CD14-positive monocyte (primary cell): Measurements from ENCODE around the gene SNX20. TPM values are rescaled to one million over a fixed set of nuclear protein-coding genes. Genes with fewer than 3 reads are reported as not detected.

Source experiments
- DNase-seq, 3 donors: peaks; one replicate each; pipeline ENCODE4 v3.0.0-alpha.2; 2011 to 2022
- H2AFZ ChIP-seq: 2 replicates; pipeline ENCODE4 v1.6.0; 2012; ENCODE audit warnings: mild to moderate bottlenecking, low read depth, low read length, inconsistent platforms; ENCODE audit not compliant: insufficient read depth, poor library complexity, severe bottlenecking
- H3K27ac ChIP-seq, 2 donors: 1 replicate in 1 of 2; 2 replicates in 1 of 2; pipeline ENCODE4 v1.5.1; 2012 to 2013; ENCODE audit warnings: low read length in 2 of 2, control low read depth in 1 of 2, inconsistent platforms in 1 of 2, low read depth in 1 of 2, mild to moderate bottlenecking in 1 of 2
- H3K27me3 ChIP-seq, 2 donors: one replicate each; pipeline versions ENCODE4 v1.6.0 to v1.6.1; 2011 to 2013; ENCODE audit warnings: low read length in 2 of 2; ENCODE audit not compliant: control insufficient read depth in 2 of 2, insufficient read depth in 2 of 2
- H3K36me3 ChIP-seq, 2 donors: replicated peaks in 1 of 2; 1 replicate in 1 of 2; 2 replicates in 1 of 2; pipeline versions ENCODE4 v1.5.1 to v1.6.1; 2012 to 2013; ENCODE audit warnings: low read length in 2 of 2, control low read depth in 1 of 2, inconsistent platforms in 1 of 2, mild to moderate bottlenecking in 1 of 2; ENCODE audit not compliant: insufficient read depth in 2 of 2, control insufficient read depth in 1 of 2
- H3K4me1 ChIP-seq, 2 donors: 1 replicate in 1 of 2; 2 replicates in 1 of 2; pipeline versions ENCODE4 v1.5.1 to v1.6.1; 2012 to 2013; ENCODE audit warnings: low read length in 2 of 2, control low read depth in 1 of 2, inconsistent platforms in 1 of 2, mild to moderate bottlenecking in 1 of 2, moderate library complexity in 1 of 2; ENCODE audit not compliant: insufficient read depth in 2 of 2, control insufficient read depth in 1 of 2
- H3K4me2 ChIP-seq: replicated peaks from 2 replicates; pipeline ENCODE3; 2012; ENCODE audit warnings: low read length, moderate library complexity, mild to moderate bottlenecking; ENCODE audit not compliant: poor library complexity, severe bottlenecking; ENCODE audit errors: extremely low read depth
- H3K4me3 ChIP-seq, 3 experiments: fragments of 200-600 bp in 1 of 3; sonication (generic) in 1 of 3; replicated peaks in 1 of 3; 1 replicate in 2 of 3; 2 replicates in 1 of 3; pipeline ENCODE4 v1.5.1; 2011 to 2013; ENCODE audit warnings: low read length in 3 of 3, mild to moderate bottlenecking in 3 of 3, control low read depth in 2 of 3, low read depth in 2 of 3, inconsistent platforms in 1 of 3, moderate library complexity in 1 of 3
- H3K79me2 ChIP-seq: 2 replicates; pipeline ENCODE4 v1.6.0; 2012; ENCODE audit warnings: mild to moderate bottlenecking, control low read depth, inconsistent platforms, low read length, moderate library complexity; ENCODE audit not compliant: insufficient read depth
- H3K9ac ChIP-seq: 2 replicates; pipeline ENCODE4 v1.6.0; 2017; ENCODE audit warnings: low read length, mild to moderate bottlenecking; ENCODE audit not compliant: insufficient read depth, poor library complexity, severe bottlenecking
- H3K9me3 ChIP-seq, 2 donors: replicated peaks in 1 of 2; 1 replicate in 1 of 2; 2 replicates in 1 of 2; pipeline versions ENCODE4 v1.5.1 to v1.6.1; 2012 to 2013; ENCODE audit warnings: low read length in 2 of 2, control low read depth in 1 of 2; ENCODE audit not compliant: control insufficient read depth in 1 of 2, insufficient read depth in 1 of 2
- H4K20me1 ChIP-seq: 2 replicates; pipeline ENCODE4 v1.6.0; 2012; ENCODE audit warnings: mild to moderate bottlenecking, low read length, control low read depth, moderate library complexity; ENCODE audit not compliant: insufficient read depth
- H3K27ac Mint-ChIP-seq, 7 donors: one replicate each; pipeline ENCODE4 v1.8.0; 2020; ENCODE audit warnings: mild to moderate bottlenecking in 7 of 7, mixed read lengths in 7 of 7, moderate library complexity in 6 of 7, inconsistent platforms in 2 of 7
- H3K27me3 Mint-ChIP-seq, 3 donors: one replicate each; pipeline ENCODE4 v1.8.0; 2021 to 2022; ENCODE audit warnings: low read depth in 3 of 3, mild to moderate bottlenecking in 3 of 3, mixed read lengths in 3 of 3, moderate library complexity in 3 of 3, inconsistent platforms in 1 of 3
- H3K36me3 Mint-ChIP-seq, 2 donors: one replicate each; pipeline ENCODE4 v1.8.0; 2020; ENCODE audit warnings: mixed read lengths in 2 of 2, inconsistent platforms in 1 of 2, mild to moderate bottlenecking in 1 of 2
- H3K4me1 Mint-ChIP-seq: one replicate; pipeline ENCODE4 v1.8.0; 2020; ENCODE audit warnings: mild to moderate bottlenecking, mixed read lengths
- H3K4me3 Mint-ChIP-seq, 2 donors: one replicate each; pipeline ENCODE4 v1.8.0; 2020; ENCODE audit warnings: mild to moderate bottlenecking in 2 of 2, mixed read lengths in 2 of 2, moderate library complexity in 1 of 2
- H3K9me3 Mint-ChIP-seq, 7 donors: one replicate each; pipeline ENCODE4 v1.8.0; 2020 to 2022; ENCODE audit warnings: mixed read lengths in 7 of 7, mild to moderate bottlenecking in 6 of 7, moderate library complexity in 6 of 7, inconsistent platforms in 2 of 7
- WGBS: methylation state at CpG from one replicate; pipeline ENCODE4 v1.1.5; 2013; ENCODE audit warnings: missing lambda C conversion rate; ENCODE audit not compliant: insufficient coverage; 5-methylcytosine and 5-hydroxymethylcytosine counted together
- intact Hi-C, 2 donors: fragments of 100-400 bp; cut with micrococcal nuclease; formaldehyde crosslinking; loops; one replicate each; pipeline versions ENCODE4 v1.15.0 to v1.15.1; 2023
- polyA plus RNA-seq, 3 donors: library from polyadenylated mRNA; depleted of rRNA in 1 of 3; unstranded in 2 of 3; stranded (reverse) in 1 of 3; fragments of 300-500 nt in 2 of 3; fragments of >200 nt in 1 of 3; fragmentation: Illumina TruSeq in 2 of 3; gene quantifications; 1 replicate in 2 of 3; 2 replicates in 1 of 3; pipeline ENCODE4 v1.2.3, GENCODE V29; 2012 to 2021
- TF ChIP-seq, protein P1 (sequence below): fragments of 200-600 bp; IDR thresholded peaks from one replicate; pipeline ENCODE4 v1.8.0; 2022; ENCODE audit warnings: antibody characterized with exemption, mild to moderate bottlenecking

Gene SNX20
- polyA plus RNA-seq, 3 donors = 51.0 to 83.2 (median 52.0) TPM

GRCh38 chr16:50636753-50637374 is 44.2 kb downstream of the SNX20 start:
- H3K9me3 Mint-ChIP-seq = peaks cover 0 to 3% (median 0%) of the 10 kb centered on the region in 7 donors
- Histone ChIP-seq H3K79me2 (no peaks in the 10 kb centered on the region), H3K4me1 (peaks cover 11% of the 10 kb centered on the region in 2 donors), H3K4me2 (no peak overlapping the region), H3K9me3 (no peaks in the 10 kb centered on the region), H3K27ac (no peak overlapping the region), H3K27me3 (no peaks in the 10 kb centered on the region), H4K20me1 (no peaks in the 10 kb centered on the region), H2AFZ (no peak overlapping the region), H3K9ac (no peak overlapping the region), H3K36me3 (no peaks in the 10 kb centered on the region), H3K4me3 (no peak overlapping the region)
- no peak overlapping the region for H3K27ac Mint-ChIP-seq
- WGBS = 95% methylated on average over 9 of the region's 10 CpGs
- no peak overlapping the region for H3K4me3 Mint-ChIP-seq
- TF ChIP-seq, protein P1, sequence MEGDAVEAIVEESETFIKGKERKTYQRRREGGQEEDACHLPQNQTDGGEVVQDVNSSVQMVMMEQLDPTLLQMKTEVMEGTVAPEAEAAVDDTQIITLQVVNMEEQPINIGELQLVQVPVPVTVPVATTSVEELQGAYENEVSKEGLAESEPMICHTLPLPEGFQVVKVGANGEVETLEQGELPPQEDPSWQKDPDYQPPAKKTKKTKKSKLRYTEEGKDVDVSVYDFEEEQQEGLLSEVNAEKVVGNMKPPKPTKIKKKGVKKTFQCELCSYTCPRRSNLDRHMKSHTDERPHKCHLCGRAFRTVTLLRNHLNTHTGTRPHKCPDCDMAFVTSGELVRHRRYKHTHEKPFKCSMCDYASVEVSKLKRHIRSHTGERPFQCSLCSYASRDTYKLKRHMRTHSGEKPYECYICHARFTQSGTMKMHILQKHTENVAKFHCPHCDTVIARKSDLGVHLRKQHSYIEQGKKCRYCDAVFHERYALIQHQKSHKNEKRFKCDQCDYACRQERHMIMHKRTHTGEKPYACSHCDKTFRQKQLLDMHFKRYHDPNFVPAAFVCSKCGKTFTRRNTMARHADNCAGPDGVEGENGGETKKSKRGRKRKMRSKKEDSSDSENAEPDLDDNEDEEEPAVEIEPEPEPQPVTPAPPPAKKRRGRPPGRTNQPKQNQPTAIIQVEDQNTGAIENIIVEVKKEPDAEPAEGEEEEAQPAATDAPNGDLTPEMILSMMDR = no peak
- H3K4me1 Mint-ChIP-seq = peaks cover 16% of the 10 kb centered on the region
- DNase-seq = no peak
- intact Hi-C loops = no loop called here
- no peaks in the 10 kb centered on the region for H3K36me3 Mint-ChIP-seq
- peaks cover 5 to 9% (median 9%) of the 10 kb centered on the region in 3 donors for H3K27me3 Mint-ChIP-seq

DNA sequence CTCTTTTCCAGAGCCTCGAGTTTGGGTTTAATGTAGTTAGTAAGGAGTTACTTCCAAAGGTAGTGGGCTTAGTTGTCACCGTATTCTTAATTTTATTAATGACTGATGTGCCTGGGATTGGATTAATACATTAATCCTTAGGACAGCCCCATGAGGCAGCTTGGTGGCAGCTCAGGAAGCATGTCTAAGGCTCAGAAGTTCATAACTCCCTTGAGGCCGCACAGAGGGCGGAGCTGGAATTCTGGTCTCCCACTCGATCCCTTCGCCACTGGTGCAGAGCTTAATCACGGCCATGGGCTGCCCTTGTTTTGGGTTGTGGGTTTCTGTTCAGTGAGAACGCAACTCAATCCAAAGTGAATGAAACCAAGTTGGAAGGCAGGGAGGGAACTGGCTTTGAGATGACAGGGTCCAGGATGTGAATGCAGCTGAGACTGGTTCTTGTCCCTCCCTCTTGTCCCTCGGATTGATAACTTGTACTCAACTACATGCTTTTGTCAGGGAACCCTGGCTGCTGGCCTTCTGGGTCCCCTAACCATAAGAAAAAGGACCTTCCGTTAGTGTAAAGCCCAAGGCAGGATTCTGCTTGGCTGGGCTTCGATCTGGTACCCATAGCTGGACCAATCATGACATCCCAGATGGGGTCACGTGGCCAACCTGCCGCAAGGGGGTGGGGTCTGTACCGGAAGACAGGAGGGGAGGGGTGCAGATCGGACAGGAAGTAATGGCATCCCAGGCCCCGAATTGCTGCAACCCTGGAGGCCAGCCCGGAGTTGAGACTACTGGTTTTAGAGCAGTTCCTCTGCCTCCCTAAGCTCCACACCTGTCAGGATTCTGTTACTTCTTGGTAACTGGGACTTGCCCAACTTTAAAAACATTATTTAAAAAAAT is 45.4 kb downstream of the SNX20 start:
- peak overlapping the region in 1 of 7 donors; percentile 46 for H3K27ac Mint-ChIP-seq
- H3K27ac ChIP-seq = no peak overlapping the region
- H3K79me2 ChIP-seq = no peaks in the 10 kb centered on the region
- no peaks in the 10 kb centered on the region for H3K36me3 ChIP-seq
- H3K4me3 Mint-ChIP-seq = no peak overlapping the region
- no peaks in the 10 kb centered on the region for H3K27me3 ChIP-seq
- H3K9me3 Mint-ChIP-seq = peaks cover 0 to 3% (median 0%) of the 10 kb centered on the region in 7 donors
- no peak overlapping the region for H2AFZ ChIP-seq
- H3K27me3 Mint-ChIP-seq = peaks cover 4 to 7% (median 5%) of the 10 kb centered on the region in 3 donors
- no peaks in the 10 kb centered on the region for H3K9me3 ChIP-seq
- H3K4me2 ChIP-seq = no peak overlapping the region
- no peaks in the 10 kb centered on the region for H4K20me1 ChIP-seq
- DNase-seq = no peak
- H3K9ac ChIP-seq = no peak overlapping the region
- 66% methylated on average over 7 of the region's 17 CpGs for WGBS
- H3K36me3 Mint-ChIP-seq = no peaks in the 10 kb centered on the region
- no peak overlapping the region for H3K4me3 ChIP-seq
- peaks cover 16% of the 10 kb centered on the region for H3K4me1 Mint-ChIP-seq
- H3K4me1 ChIP-seq = peaks cover 11% of the 10 kb centered on the region in 2 donors
- intact Hi-C loops = no loop called here
- TF ChIP-seq, protein P1 = no peak
